Right lobe of liver (tissue), 4 donors: ENCODE results near the gene CACNA1E.

ENCODE experiments used
- CTCF ChIP-seq, 4 donors: fragments of 200-600 bp in 3 of 4; fragments of 450-650 bp in 1 of 4; IDR thresholded peaks; one replicate each; pipeline versions ENCODE4 v1.5.1 to v1.8.0; 2016 to 2022; ENCODE audit warnings: antibody characterized with exemption in 4 of 4, mild to moderate bottlenecking in 2 of 4
- POLR2A ChIP-seq: fragments of 450-650 bp; IDR thresholded peaks from one replicate; pipeline ENCODE4 v1.6.1; 2017; ENCODE audit warnings: antibody characterized with exemption, mild to moderate bottlenecking
- donor health status: DM: no; HTN: no; CAD: no.
- donor health status: DM: no; HTN: no; CAD: no.
- donor health status: DM: no; HTN: yes; CAD: no.

GRCh38 chr1:181558416-181558815 is 75.1 kb downstream of the CACNA1E start:
- TF ChIP-seq CTCF (IDR thresholded peaks at IDR 0.05) (no peak), POLR2A (no peak)
